GM12864 (cell line): ENCODE data around the gene PRSS22.

Experiments used
- DNase-seq: peaks from one replicate; pipeline ENCODE4 v3.0.0-alpha.2; 2011; ENCODE audit warnings: low read depth
- H3K4me3 ChIP-seq: 2 replicates; pipeline ENCODE4 v1.5.1; 2011; ENCODE audit warnings: mild to moderate bottlenecking, low read depth, low read length, control low read depth
- TF ChIP-seq, protein P1 (sequence below): IDR thresholded peaks from 2 replicates; pipeline ENCODE4 v1.5.1; 2011; ENCODE audit warnings: low read depth, mild to moderate bottlenecking, moderate library complexity, low read length, control low read depth, inconsistent platforms; ENCODE audit errors: missing control alignments

The PRSS22 gene

DNA sequence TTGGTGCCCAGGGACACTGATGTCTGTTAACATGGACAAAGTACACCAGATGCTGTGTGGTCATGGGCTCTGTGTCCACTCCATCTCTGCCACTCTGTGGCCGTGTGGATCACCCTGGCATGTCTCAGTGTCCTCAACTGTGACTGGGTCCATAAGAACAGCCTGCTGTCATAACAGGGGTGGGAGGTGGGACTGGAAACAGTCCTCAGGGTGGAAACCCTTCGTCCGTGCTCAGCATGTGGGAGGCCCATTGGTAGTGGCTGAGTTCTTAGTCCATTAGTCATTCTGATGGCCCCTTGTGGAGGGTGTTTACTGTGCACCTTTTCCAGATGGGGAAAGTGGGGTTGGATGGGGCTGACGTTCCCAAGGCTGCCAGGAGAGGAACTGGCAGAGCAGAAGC is 37.8 kb upstream of the PRSS22 start:
- no peak for DNase-seq
- H3K4me3 ChIP-seq, result no peak overlapping the region
- TF ChIP-seq, protein P1, sequence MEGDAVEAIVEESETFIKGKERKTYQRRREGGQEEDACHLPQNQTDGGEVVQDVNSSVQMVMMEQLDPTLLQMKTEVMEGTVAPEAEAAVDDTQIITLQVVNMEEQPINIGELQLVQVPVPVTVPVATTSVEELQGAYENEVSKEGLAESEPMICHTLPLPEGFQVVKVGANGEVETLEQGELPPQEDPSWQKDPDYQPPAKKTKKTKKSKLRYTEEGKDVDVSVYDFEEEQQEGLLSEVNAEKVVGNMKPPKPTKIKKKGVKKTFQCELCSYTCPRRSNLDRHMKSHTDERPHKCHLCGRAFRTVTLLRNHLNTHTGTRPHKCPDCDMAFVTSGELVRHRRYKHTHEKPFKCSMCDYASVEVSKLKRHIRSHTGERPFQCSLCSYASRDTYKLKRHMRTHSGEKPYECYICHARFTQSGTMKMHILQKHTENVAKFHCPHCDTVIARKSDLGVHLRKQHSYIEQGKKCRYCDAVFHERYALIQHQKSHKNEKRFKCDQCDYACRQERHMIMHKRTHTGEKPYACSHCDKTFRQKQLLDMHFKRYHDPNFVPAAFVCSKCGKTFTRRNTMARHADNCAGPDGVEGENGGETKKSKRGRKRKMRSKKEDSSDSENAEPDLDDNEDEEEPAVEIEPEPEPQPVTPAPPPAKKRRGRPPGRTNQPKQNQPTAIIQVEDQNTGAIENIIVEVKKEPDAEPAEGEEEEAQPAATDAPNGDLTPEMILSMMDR, result no peak

DNA sequence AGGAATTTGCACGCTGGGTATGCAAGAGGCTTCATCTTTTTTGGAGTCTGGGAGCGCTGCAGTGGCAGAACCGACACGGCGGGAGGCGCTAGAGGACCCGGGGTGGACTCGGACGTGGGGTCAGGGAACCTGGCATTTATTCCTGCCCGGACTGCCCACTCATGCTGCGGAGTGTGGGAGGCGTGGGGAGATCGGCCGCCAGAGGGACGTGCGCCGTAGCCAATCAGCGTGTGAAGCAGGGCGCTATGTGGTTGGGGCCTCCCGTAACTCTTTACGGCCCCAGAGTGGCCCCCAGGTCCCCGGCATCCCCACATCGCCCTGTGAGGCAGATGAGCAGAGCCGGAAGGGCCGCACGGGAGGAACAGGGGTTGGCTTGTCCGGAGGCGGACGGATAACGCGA is 36.3 kb upstream of the PRSS22 start:
- TF ChIP-seq, protein P1, result no peak
- no peak overlapping the region for H3K4me3 ChIP-seq
- DNase-seq, result no peak

DNA sequence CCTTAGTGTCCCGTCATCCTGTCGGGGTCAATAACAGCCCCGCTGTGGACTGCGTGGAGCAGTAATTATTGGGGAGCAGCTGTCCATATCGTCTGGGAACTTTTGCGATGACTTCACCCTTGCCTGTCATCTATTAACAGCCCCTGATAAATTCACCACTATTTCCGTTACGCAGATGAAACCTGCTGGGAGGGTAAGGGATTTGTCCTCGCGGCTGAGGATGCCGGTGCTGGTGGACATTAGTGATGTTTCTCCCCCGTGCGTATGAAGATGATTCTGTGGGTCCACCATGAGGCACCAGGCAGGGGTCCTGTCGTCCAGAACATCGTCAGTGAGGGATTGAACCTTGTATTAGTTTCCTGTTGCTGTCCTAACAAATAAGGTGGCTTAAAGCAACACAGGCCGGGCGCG is 26.1 kb upstream of the PRSS22 start:
- DNase-seq, result no peak
- H3K4me3 ChIP-seq, result peak overlapping the region; percentile 81
- TF ChIP-seq, protein P1, result no peak

DNA sequence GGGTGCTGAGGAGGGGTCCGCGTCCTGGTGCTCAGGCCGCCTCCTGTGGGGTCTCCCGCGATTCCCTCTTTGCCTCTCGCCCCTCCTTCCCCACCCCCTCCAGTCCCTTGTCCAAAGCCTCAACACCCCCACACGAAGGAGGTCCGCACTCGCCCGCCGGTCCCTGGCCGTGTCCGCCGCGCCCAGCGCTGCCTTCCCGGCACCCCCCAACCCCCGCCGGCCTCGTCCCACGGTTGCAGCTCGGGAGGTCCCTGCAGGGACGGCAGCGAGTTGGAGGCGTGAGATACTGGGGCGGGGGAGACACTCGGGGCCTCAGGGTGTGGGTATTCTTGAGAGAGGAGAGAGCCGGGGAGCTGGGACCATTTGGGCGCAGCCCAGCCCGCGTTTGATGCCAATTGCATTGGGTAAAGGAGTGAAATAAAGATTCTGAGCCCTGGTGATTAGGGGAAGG is 25.5 kb upstream of the PRSS22 start:
- H3K4me3 ChIP-seq, result peak overlapping the region; percentile 81
- DNase-seq, result no peak
- TF ChIP-seq, protein P1, result no peak

DNA sequence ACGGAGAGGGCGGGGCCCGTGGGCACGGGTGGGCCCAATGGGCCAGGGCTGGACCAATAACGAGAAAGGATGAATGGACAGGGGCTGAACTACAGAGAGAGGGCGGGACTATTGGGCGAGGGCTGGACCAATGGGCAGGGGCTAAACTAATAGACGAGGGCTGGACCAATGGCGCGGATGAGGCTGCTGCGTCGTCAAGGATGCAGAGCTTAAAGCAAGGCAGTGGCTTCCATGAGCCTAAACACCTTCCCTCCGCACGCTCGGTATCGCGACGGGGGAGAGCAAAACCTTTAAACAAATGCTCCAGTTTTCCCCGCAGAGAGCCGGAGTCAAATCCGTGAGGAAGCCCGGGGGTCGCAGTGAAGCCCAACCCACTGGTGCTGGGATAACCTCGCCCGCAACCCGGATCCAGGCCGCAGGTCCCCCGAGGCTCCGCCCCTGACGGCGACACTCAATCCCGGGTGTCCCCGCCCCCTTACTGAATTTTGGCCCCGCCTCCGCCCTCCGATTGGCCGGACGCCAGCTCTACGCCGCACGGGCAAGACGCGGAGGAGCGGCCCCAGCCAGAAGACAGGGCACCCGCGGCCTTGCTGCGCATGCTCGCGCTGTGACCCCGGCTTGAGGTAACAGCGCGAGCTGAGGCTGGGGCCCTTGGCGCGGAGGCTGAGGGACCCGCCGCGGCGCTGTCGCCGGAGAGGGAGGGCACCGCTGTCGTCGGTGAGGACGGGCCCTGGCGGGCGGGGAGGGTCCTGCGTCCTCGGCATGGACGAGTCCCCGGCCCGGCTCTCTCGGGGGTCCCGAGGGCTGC is 24.9 kb upstream of the PRSS22 start, which contains the start of gene FLYWCH2:
TSS of gene FLYWCH2 (plus strand) at position 566 of the 808 bp plus-strand sequence. CDS start 13,235 bp downstream, outside the sequence.
- TF ChIP-seq, protein P1, result peak; percentile 20
- peak within 1 kb of the TSS; percentile 81 for H3K4me3 ChIP-seq
- DNase-seq, result peak; percentile 96

DNA sequence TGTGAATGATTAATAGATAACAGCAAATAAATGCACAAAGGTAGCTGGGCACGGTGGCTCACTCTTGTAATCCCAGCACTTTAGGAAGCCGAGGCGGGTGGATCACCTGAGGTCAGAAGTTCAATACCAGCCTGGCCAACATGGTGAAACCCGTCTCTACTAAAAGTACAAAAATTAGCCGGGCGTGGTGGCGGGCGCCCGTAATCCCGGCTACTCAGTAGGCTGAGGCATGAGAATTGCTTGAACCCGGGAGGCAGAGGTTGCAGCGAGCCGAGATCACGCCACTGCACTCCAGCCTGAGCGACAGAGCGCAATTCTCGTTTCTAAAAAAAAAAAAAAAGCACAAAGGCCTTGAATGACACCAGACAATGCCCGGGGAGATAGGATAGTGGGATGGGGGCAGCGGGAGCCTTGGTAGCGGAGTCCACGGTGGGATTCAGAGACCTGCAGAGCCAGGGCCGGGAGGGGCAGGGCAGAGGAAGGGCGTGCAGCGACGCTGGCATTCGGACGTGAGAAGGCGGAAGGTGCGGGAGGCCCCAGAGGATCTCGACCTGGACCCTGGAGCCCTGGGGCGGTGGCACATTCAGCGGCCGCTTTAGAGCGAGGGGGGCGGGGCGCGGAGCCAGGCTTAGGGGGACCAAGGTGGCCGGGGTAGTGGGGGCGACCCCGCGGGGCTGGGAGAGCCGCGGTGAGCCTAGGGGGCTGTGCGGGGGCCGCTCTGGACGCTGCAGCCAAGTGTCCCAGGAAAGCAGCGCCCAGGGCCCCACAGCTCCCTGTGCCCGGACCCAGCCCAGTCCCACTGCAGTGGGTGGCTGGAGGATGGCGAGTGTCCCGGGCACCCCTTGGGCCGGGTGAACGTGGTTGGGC is 24.0 kb upstream of the PRSS22 start:
- peak overlapping the region; percentile 81 for H3K4me3 ChIP-seq
- DNase-seq, result no peak
- TF ChIP-seq, protein P1, result no peak
